SK-N-MC (cell line): ENCODE data around the gene CTR9.

Experiments
- DNase-seq: peaks from one replicate; pipeline ENCODE4 v3.0.0-alpha.2; 2011; ENCODE audit warnings: low read depth, low spot score
- H3K27ac ChIP-seq: fragments of 200-600 bp; sonication (generic); 2 replicates; pipeline ENCODE4 v1.5.1; 2016; ENCODE audit warnings: mixed run types
- H3K36me3 ChIP-seq: fragments of 200-600 bp; sonication (generic); 2 replicates; pipeline ENCODE4 v1.6.1; 2017; ENCODE audit warnings: antibody characterized with exemption, low read length, mixed read lengths; ENCODE audit not compliant: insufficient read depth
- H3K4me3 ChIP-seq: fragments of 200-600 bp; sonication (generic); 2 replicates; pipeline ENCODE4 v1.5.1; 2016
- H3K9ac ChIP-seq: fragments of 200-600 bp; sonication (generic); 2 replicates; pipeline ENCODE4 v1.8.0; 2017; ENCODE audit warnings: mixed run types, mixed read lengths; ENCODE audit not compliant: insufficient read length
- H3K9me3 ChIP-seq: fragments of 200-600 bp; sonication (generic); 2 replicates; pipeline ENCODE4 v1.6.1; 2017; ENCODE audit warnings: low read depth, mild to moderate bottlenecking, antibody characterized with exemption, low read length, moderate library complexity, mixed read lengths
- EZH2 ChIP-seq: fragments of 200-600 bp; sonication (generic); IDR thresholded peaks from one replicate; pipeline ENCODE4 v1.6.1; 2017; ENCODE audit warnings: antibody characterized with exemption
- FOXP2 ChIP-seq: optimal IDR thresholded peaks from 2 replicates; pipeline ENCODE3; 2011; ENCODE audit warnings: mild to moderate bottlenecking, moderate library complexity; ENCODE audit not compliant: insufficient read depth; ENCODE audit errors: extremely low read length, control extremely low read depth
- POLR2AphosphoS5 ChIP-seq: IDR thresholded peaks from 2 replicates; pipeline ENCODE4 v1.6.1; 2012; ENCODE audit warnings: mild to moderate bottlenecking, low read depth, low read length, borderline replicate concordance

The CTR9 gene

DNA sequence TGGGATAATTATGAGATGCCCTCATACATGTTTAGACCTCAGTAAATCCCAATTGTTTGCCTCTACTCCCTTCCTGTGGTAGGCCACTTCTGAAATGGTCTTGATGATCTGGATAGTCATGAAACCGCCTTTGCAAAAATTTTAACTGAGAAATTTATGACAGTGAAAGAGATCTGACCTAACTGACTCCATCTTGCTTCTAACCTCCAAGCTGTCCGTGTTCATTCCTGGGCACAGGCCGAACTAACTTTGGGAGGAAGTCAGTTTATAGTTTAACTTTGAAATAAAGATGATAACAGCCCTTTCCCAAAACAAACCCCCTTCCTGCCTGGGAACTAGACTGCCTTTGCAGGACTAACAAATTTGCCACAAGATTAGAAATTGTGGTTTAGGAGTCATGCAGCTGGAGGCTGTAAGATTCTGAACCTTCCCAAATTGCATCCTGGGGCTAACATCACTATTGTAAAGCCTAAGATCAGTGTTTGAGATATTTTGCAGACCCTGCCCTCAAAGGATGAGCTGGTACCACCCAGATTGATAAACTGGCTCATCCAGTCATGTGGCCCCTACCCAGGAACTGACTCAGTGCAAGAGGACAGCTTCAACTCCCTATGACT lies 19.9 kb upstream of the CTR9 start:
- H3K27ac ChIP-seq: no peak overlapping the region
- H3K4me3 ChIP-seq: no peak overlapping the region
- DNase-seq: no peak
- TF ChIP-seq POLR2AphosphoS5: no peak
- TF ChIP-seq EZH2: no peak
- no peak for TF ChIP-seq FOXP2
- H3K9me3 ChIP-seq: no peaks in the 10 kb centered on the region
- no peaks in the 10 kb centered on the region for H3K36me3 ChIP-seq
- no peak overlapping the region for H3K9ac ChIP-seq

DNA sequence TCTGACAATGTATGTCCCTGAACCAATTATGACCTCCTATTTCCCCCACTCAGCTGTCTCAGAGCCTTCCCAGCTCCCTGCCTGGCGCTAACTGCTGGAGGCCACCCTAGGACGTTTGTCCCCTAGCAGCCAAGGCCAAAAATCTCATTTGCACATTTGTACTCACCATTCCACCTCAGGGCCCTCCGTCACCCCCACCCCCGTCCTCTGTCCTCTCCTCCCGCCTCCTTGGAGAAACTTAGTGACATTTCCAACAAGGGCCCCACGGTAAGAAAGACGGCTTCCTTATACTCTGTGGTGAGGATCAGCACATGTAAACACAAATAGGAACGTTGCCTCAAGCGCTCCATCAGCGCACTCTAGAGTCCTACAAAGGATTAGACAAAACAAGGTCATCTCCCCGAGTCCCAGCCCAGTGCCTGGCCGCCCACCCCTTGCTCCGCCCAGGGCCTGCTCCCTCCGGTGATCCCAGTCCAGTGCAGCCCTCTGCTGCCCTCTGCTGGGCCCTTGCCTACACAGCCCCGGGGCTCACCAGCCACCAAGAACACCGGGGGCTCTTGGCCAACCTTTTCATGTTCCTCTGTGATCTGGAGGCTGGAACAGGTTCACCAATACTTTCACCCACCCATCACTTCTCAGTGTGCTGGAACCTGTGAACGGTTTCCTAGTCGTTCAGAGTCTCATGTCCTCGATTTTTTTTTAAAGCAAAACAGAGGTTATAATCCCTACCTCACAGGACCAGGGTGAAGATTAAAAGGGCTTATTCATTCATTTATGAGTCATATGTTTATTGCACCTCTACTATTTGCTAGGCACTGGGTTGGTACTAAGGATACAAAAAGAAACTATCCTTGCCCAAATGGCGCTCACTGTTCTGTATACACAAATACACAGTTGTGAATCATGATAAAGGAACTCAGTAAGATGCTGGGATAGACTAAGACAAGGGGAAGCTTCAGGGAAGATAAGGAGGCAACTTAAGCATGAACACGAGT lies 15.3 kb upstream of the CTR9 start:
- Histone ChIP-seq H3K4me3 (peak overlapping the region; percentile 75), H3K9ac (peak overlapping the region; percentile 71), H3K9me3 (no peaks in the 10 kb centered on the region), H3K27ac (peak overlapping the region; percentile 85), H3K36me3 (no peaks in the 10 kb centered on the region)
- peak; percentile 99 for TF ChIP-seq FOXP2
- no peak for TF ChIP-seq EZH2
- peak; percentile 93 for DNase-seq

DNA sequence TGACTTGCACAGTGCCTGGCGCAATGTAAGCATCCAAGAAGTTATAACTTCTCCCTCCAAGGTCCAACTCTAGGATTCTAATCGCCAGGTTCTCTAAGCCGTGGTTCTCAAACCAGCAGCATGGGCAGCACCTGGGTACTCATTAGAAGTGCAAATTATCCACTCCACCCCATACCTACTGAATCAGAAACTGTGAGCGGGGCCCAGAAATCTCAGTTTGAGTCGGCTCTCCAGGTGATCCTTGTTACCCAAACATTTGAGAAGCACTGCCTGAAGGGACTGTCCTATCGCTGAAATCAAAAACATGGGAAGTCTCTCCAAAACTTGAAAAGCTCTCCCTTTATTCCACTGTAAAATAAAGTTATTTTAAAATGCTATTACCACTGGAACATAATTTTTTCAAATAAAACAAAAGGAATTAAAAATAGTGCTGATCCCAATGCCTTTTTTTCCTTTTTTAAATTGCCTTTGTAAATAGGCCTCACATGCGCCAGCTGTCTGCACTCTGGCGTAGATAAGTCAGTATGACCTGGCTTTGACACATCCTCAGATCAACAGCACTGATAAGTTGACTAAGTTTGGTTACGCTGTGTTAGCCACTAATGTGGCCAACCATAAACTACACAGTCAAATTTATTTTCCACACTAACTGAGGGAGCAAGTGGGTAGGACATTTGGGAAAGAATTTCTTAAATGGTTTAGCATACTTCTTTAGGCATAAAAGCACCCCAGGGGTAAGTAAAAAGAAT lies 8.4 kb upstream of the CTR9 start:
- DNase-seq: no peak
- H3K9ac ChIP-seq: peak overlapping the region; percentile 1
- H3K4me3 ChIP-seq: no peak overlapping the region
- H3K9me3 ChIP-seq: no peaks in the 10 kb centered on the region
- H3K36me3 ChIP-seq: no peaks in the 10 kb centered on the region
- no peak for TF ChIP-seq POLR2AphosphoS5
- no peak for TF ChIP-seq EZH2
- TF ChIP-seq FOXP2: no peak
- peak overlapping the region; percentile 58 for H3K27ac ChIP-seq

DNA sequence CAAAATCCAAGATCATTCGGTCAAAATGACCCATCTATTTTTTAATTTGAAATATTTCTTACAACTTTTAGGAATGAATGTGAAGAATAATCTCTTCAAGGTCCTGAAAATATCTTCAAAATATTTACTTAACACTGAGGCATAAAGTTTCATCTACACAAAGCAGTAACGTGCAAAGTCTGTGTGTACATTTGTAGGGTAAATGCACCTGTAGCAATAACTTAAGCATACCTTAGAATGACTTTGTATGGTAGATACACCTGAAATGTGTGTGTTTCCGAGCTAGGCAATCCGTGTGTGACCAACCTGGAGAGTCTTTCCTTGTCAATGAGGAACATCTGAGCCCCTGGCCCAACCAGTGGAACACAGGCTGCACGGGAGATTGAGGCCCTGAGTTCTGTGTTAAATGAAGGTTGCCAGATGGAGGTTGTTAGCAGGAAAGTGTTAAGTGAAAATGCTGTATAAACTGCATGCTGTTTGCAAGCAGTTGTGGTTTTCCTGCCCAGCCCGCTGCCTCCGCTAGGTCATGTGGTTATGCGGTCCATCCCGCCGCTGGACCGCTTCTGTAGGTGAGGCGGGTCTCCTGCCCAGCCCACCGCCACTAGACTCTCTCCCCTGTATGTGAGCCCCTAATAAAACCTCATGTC lies 7.6 kb upstream of the CTR9 start:
- Histone ChIP-seq H3K9me3 (no peaks in the 10 kb centered on the region), H3K36me3 (no peaks in the 10 kb centered on the region), H3K4me3 (no peak overlapping the region), H3K9ac (no peak overlapping the region), H3K27ac (peak overlapping the region; percentile 58)
- no peak for DNase-seq
- TF ChIP-seq POLR2AphosphoS5 (no peak), FOXP2 (no peak), EZH2 (no peak)

DNA sequence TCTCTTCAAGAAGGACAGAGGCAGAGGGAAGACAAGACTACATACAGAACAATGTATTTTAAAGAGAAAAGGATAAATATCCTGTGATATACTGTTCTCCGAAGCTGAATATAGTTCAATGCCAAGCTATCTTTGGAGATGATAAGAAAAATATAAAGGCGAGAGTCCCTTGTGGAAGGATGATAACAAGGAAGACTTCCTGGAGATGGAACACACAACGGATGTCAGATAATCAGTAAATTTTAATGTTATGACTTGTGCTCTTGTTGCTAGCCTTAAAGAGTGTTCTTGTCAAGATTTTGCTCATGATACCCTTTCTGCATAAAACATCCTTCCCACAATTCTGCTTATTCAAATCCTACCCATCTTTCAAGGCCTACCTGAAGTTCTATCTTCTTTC lies 6.8 kb upstream of the CTR9 start:
- H3K9ac ChIP-seq: no peak overlapping the region
- no peaks in the 10 kb centered on the region for H3K9me3 ChIP-seq
- no peaks in the 10 kb centered on the region for H3K36me3 ChIP-seq
- H3K4me3 ChIP-seq: no peak overlapping the region
- H3K27ac ChIP-seq: no peak overlapping the region
- TF ChIP-seq FOXP2: no peak
- no peak for TF ChIP-seq EZH2
- no peak for TF ChIP-seq POLR2AphosphoS5
- no peak for DNase-seq

DNA sequence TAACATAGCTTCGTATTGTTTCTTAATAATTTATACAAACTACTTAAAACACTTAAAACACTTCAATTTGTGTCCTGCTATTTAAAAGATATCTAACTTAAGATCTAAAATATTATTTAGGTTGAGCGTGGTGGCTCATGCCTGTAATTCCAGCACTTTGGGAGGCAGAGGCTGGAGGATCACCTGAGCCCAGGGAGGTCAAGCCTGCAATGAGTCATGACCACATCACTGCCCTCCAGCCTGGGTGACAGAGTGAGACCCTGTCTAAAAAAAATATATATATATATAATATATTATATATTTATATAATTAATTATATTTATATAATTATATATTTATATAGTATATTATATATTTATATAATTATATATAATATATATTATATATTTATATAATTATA lies 4.2 kb upstream of the CTR9 start:
- Histone ChIP-seq H3K4me3 (no peak overlapping the region), H3K27ac (no peak overlapping the region), H3K9me3 (no peaks in the 10 kb centered on the region), H3K9ac (no peak overlapping the region), H3K36me3 (no peaks in the 10 kb centered on the region)
- no peak for DNase-seq
- TF ChIP-seq EZH2 (no peak), FOXP2 (no peak), POLR2AphosphoS5 (no peak)

DNA sequence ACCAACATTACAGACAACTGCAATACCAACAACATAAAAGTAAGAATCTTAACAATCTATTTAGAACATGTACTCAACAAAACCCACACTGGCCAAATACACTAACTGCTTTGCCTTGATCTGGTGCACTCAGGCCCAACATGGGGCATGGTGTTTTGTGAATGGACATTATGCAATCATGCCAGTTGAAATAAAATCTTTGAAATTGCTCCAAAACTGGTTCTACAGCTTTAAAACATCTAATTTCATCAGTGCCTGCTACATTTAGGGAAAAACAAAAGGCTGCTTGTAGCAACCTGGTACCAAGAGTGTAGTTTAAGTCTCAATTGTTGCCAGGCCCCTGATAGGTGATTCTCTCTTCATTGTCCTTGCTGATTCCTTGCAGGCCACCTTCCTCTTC lies 3.3 kb upstream of the CTR9 start:
- DNase-seq: no peak

More for the DNA sequence above, 3.3 kb upstream of the CTR9 start:
- no peak for TF ChIP-seq EZH2
- no peak for TF ChIP-seq FOXP2
- no peak for TF ChIP-seq POLR2AphosphoS5
- no peak overlapping the region for H3K4me3 ChIP-seq
- no peaks in the 10 kb centered on the region for H3K9me3 ChIP-seq
- no peak overlapping the region for H3K9ac ChIP-seq
- no peak overlapping the region for H3K27ac ChIP-seq
- peaks cover 4% of the 10 kb centered on the region; the same call in 1 of the 2 replicates for H3K36me3 ChIP-seq
